ENCODE measurements around the gene RETREG2.

Gene RETREG2

GRCh38 chr2:219169930-219170654 lies 8.0 kb upstream of the RETREG2 start, which contains the start of gene SLC23A3:
TSS of gene SLC23A3 (minus strand) at chr2:219170029. CDS start at chr2:219169984, 45 bp downstream.
- no peak for DNase-seq

DNA sequence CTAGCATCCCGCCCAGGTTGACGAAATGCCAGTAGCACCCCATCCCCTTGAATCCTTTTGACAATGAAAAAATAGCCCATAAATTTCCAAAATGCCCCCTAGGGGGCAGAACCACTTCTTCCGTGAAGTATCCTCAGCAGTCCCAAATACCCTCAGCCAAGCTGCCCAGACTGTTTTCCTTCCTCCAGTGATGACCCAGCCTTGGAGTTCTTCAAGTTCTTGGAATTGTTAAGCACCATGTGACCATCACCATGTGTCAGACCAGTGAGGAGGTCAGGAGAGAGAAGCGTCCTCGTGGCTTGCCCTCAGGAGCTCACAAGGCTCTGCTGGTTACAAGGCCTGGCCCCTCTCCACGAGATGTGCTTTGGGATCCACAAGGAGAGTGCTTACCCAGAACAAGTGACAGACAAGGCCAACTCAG lies 6.8 kb upstream of the RETREG2 start:
- DNase-seq, result peak; percentile 44

- DNase-seq, result no peak
These were observed 5.6 kb upstream of the RETREG2 start for GRCh38 chr2:219172231-219173154.

DNA sequence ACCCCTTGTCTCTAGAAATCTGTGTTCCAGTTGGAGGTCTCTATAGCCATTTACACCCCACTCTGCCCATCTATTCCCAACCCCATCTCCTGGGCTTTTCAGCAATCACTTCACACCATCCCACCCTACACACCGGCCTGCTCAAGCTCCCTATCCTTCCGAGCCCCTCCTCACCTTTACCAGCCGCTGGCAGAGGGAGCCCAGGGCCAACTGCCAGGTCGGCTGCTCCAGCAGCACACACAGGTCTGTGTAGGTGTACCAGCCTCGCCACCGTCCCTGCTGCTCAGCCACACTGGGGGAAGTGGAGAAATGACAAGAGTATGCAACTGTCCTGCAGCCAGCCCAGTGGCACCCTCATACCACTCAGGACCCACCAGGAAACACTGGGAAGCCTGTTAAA lies 4.9 kb upstream of the RETREG2 start:
- DNase-seq, result no peak

DNA sequence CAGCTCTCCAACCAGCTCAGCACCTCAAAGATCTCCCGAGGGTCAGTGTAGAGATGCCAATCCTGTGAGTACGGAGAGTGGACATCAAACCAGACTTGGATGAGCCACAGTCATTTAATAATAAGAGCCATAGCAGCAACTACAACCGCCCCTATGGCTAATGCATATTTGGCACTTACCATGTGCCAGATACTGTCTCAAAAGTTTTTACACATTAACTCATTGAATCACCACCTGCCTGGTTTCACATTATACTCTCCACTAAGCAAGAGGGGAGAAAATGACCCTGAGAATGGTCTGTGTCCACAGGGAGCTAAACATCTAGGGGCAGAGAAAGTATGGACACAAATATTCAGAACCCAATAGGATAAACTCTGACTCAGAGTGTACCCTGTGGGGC lies 3.9 kb upstream of the RETREG2 start:
- no peak for DNase-seq

DNA sequence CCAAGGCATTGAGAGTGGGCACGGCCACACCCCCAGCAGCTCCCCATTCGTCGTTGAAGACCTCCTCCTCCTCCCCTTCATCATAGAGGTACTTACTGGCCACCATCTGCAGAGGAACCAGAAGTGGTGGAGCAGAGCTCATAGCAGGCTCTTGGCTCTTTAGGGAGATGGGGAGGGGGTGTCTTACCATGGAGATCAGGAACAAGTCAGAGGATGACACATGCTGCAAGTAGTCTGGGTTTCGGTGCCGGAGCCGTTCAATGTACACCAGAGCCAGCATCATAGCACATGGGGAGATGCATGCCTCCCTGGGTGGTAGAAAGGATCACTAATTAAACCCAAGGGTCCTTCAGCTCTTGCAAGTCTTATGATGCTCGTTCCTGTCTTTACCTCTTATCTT lies 3.3 kb upstream of the RETREG2 start:
- no peak for DNase-seq

DNA sequence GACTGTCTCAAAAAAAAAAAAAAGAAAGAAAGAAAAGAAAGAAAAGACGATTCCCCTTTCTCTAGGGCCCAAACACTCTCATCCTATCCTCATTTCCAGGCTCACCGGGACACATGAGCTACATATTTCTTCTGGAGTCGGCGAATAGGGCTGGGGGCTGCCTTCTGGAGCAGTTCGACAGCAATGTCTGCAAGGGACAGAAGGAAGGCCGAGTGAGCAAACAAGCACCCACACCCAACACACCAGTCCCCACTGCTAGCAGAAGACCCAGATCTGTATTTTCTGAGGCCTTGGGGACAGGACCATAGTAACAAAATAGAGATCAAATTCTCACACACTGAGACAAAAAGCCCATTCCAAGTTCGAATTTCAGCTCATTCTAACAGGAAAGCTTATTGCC lies 2.6 kb upstream of the RETREG2 start:
- DNase-seq, result no peak

DNA sequence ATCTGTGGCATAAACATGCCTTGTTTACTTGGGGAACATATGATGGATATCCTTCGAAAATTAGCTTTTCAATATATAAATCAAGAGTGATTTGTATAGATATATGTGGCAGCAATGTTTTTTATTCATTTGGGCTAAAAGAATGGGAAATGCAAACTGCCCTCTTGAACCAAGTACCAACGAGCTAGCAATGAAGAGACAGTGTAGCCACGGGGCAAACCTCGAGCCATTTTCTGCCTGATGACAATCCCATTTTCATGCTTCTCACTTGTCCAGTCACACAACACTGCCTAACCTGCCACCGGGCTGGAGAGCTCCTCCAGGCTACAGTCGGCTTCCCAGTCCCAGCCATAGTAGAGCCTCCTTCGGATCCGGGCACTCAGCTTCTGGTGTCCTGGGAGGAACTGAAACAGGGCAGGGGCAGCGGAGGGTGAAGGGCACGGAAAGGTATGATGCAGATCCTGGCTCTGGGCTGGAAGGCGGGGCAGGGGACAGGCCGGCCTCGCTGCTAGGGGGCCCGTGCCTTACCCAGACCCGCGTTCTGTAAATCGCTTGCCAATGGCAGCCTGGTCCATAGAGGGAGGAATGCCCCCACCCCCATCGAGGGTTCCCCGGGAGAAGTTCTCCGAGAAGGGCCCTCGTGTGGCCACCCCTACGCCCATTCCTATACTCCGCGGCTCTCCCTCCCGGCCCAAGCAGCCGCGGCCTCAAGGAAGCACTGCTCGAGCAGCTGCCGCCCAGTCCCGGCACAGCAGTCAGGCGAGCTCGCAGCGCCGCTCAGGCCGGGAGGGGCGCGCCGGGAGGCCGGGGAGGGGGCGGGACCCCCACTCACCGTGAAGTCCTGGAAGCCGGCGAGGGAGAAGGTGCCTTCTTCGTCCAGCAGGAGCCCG lies 1.9 kb upstream of the RETREG2 start:
- peak; percentile 8 for DNase-seq

DNA sequence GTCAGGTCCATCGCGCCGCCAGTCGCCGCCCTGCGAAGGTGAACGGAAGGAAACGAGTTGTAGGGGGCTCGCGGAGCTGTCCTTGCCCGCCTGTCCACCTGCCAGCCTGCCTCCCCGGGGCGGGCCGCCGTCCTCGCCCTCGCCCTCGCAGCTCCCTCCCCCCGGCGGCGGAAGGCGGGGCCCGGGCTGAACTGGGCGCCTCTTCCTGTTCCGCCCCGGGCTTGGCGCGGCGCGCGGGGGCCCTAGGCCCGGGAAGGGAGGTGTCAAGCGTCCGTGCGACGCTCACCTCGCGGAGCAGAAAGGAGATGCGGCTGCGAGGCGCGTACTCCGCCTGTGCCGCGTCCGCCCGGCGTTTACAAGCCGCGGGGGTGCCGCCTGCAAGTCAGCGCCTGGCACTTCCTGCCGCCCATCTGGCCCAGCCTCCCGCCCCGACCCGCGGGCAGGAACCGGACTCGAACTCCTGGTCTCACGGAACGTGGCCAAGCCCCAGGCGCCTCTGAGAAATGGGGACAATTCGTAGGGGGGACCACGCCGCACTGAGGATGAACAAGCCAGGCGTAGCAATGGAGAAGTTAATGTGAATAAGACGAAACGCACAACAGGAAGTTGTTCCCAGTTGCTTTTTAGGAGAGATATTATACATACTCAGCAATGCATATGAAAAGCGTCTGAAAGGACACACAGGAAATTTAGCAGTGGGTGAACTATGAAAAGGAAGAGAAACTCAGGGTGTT lies 1.1 kb upstream of the RETREG2 start, which contains the start of gene CNPPD1:
Gene CNPPD1, minus strand, starts transcription at position 108 of the 734 bp plus-strand sequence. Its CDS starts 97 bp downstream, at position 11.
- peak; percentile 89 for DNase-seq

- DNase-seq, result peak; percentile 35
These were observed 501 bp downstream of the RETREG2 start for GRCh38 chr2:219178377-219179175.

- no peak for DNase-seq
These were observed 1.8 kb downstream of the RETREG2 start for GRCh38 chr2:219179601-219180465.

GRCh38 chr2:219180961-219181360 lies 2.9 kb downstream of the RETREG2 start:
- no peak for DNase-seq

DNA sequence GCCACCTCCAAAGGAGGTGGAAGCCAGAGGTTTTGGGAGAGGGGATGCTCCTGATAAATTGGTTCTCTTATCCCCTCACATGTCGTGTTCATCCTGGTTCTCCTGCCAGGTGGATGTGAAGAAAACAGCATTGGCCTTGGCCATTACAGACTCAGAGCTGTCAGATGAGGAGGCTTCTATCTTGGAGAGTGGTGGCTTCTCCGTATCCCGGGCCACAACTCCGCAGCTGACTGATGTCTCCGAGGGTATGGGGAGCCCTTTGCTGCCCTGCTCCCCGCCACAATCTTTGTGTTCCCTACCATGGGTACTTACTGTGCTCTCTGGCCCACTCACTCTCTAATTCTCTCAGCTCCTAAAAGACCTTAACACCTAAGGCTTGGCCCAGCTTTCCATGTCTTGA lies 3.5 kb downstream of the RETREG2 start:
- no peak for DNase-seq

GRCh38 chr2:219182331-219183150 lies 4.5 kb downstream of the RETREG2 start:
- no peak for DNase-seq

DNA sequence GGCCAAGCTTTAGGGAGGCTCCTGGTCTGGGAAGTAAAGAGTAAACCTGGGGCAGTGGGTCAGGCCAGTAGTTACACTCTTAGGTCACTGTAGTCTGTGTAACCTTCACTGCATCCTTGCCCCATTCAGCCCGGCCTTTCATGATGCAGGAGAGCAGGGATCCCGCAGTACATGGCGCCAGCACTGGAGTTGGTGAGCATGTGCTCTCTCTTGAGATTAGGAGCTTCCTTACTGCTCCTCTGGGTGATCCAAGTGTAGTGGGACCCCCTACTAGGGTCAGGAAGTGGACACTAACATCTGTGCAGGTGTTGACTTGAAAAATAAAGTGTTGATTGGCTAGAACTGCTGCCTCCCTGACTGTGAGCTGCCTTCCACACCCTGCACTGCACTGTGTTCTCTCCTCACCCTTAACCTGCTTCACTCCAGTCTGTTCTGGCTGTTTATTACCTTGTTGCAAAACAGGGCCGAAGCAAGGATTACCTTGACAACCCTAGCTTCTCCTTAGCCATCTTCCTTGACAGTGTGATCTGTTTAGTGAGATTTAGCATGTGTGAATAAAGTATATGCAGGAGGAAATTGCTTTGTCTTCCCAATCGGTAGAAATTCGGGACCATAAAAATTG lies 5.2 kb downstream of the RETREG2 start:
- no peak for DNase-seq

DNA sequence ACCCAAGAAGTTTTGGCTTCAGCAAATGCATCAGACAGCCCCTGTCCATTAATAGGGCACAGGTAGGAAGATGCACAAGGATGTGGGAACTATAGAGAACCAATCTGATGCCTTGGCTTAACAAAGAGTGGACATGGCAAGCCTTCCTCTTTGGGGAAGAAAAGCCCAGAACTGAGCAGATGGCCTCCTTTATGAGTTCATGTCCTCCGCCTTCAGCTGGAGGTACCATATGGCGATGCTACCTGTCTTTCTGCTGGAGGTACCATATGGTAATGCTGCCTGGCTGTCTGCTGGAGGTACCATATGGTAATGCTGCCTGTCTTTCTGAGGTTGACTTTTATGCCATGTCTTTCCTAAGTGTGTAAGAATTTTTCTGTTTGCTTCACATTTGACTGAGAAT lies 6.0 kb downstream of the RETREG2 start:
- no peak for DNase-seq

GRCh38 chr2:219186754-219187456 lies 8.8 kb downstream of the RETREG2 start:
- no peak for DNase-seq

DNA sequence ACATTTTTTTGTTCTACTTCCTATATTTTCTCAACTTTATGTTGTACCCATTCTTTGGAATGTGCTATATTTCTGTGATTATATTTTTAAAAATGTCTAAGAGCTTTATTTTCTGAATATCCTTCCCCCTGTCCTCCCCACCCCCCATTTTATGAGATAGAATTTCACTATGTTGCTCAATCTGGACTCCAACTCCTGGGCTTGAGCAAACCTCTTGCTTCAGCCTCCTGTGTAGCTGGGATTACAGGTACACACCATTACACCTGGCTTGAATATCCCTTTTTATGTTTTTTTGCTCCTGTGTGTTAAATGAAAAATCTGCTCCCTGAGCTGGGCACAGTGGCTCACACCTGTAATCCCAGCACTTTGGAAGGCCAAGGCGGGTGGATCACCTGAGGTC lies 19.3 kb downstream of the RETREG2 start:
- DNase-seq, result no peak
